ENCODE measurements around the gene KIF4B.

DNA sequence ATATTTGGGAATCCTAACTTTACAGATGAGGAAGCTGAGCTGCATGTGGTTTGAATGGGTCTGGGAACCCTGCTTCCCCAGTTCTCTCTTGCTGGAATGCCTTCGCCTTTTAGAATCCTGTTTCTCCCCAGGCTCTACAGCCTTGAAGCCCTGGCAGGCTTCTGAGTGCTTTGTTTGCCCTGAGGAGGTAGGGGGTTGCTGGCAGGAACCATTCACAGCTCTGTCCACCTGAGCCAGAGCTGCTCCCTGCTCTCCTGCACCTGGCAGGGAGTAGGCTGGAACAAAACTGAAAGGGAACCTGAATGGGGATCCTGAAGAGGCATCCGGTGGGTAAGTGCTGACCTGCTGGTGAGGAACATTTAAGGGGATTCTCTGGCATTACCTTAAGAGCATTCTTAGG lies 33.0 kb downstream of the KIF4B start:
- TF ChIP-seq, protein P1, sequence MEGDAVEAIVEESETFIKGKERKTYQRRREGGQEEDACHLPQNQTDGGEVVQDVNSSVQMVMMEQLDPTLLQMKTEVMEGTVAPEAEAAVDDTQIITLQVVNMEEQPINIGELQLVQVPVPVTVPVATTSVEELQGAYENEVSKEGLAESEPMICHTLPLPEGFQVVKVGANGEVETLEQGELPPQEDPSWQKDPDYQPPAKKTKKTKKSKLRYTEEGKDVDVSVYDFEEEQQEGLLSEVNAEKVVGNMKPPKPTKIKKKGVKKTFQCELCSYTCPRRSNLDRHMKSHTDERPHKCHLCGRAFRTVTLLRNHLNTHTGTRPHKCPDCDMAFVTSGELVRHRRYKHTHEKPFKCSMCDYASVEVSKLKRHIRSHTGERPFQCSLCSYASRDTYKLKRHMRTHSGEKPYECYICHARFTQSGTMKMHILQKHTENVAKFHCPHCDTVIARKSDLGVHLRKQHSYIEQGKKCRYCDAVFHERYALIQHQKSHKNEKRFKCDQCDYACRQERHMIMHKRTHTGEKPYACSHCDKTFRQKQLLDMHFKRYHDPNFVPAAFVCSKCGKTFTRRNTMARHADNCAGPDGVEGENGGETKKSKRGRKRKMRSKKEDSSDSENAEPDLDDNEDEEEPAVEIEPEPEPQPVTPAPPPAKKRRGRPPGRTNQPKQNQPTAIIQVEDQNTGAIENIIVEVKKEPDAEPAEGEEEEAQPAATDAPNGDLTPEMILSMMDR (optimal IDR thresholded peaks at IDR 0.05 in 1 of 3, IDR thresholded peaks at IDR 0.05 in 1 of 3, conservative IDR thresholded peaks at IDR 0.05 in 1 of 3; ENCODE audit: extremely low read depth in 1 of 3, insufficient read depth in 2 of 3, low read length in 3 of 3): no peak
- TF ChIP-seq EZH2 (IDR thresholded peaks at IDR 0.05; ENCODE audit: low read length): no peak

Measured in keratinocyte (primary cell).